Cardiac muscle cell (in vitro differentiated cells and primary cell): Measurements from ENCODE around the gene GOLIM4. TPM values are rescaled to one million over a fixed set of nuclear protein-coding genes. Genes with fewer than 3 reads are reported as not detected.
A peak's percentile ranks its signal among the peaks of the same experiment; 100 is the strongest.

Experiments
- DNase-seq, 2 donors: peaks; one replicate each; pipeline versions ENCODE4 v3.0.0 to v3.0.0-alpha.2; 2010 to 2017; ENCODE audit warnings: low read depth in 1 of 2, low spot score in 1 of 2
- H3K27ac ChIP-seq: fragments of 200-600 bp; sonication (generic); 2 replicates; pipeline ENCODE4 v1.5.1; 2016
- H3K27me3 ChIP-seq: fragments of 200-600 bp; sonication (generic); 2 replicates; pipeline ENCODE4 v1.6.0; 2016; ENCODE audit warnings: control low read depth
- H3K36me3 ChIP-seq: fragments of 200-600 bp; sonication (generic); 2 replicates; pipeline ENCODE4 v1.5.1; 2016; ENCODE audit warnings: control low read depth
- H3K4me1 ChIP-seq: fragments of 200-600 bp; sonication (generic); 2 replicates; pipeline ENCODE4 v1.8.1; 2017; ENCODE audit warnings: low read depth, mild to moderate bottlenecking, mixed run types
- H3K4me3 ChIP-seq: fragments of 200-600 bp; sonication (generic); 2 replicates; pipeline ENCODE4 v1.5.1; 2016; ENCODE audit warnings: mild to moderate bottlenecking
- H3K9me3 ChIP-seq: fragments of 200-600 bp; sonication (generic); 2 replicates; pipeline ENCODE4 v1.5.1; 2017; ENCODE audit warnings: low read depth, mild to moderate bottlenecking, control low read depth
- CTCF ChIP-seq: IDR thresholded peaks from 2 replicates; pipeline ENCODE4 v1.5.1; 2012; ENCODE audit warnings: low read depth, mild to moderate bottlenecking, low read length
- polyA plus RNA-seq: library from polyadenylated mRNA; unstranded; fragments of >200 nt; fragmentation: Nextera tagmentation; extraction: Ambion mirVana; gene quantifications from 2 replicates; pipeline ENCODE4 v1.2.1, GENCODE V29; 2016
- total RNA-seq: library from RNA; depleted of rRNA; stranded (reverse); fragments of >200 nt; gene quantifications from 2 replicates; pipeline ENCODE4 v1.2.3, GENCODE V29; 2016

GOLIM4 gene
- total and polyA plus RNA-seq, 2 experiments from 2014 or later: 61.9 to 210 TPM

- no peak for DNase-seq
- Histone ChIP-seq H3K36me3 (peaks cover 4% of the 10 kb centered on the region), H3K9me3 (no peaks in the 10 kb centered on the region), H3K27me3 (no peaks in the 10 kb centered on the region), H3K27ac (no peak overlapping the region), H3K4me3 (no peak overlapping the region), H3K4me1 (no peaks in the 10 kb centered on the region)
- TF ChIP-seq CTCF: no peak
Observed at GRCh38 chr3:168003911-168004310, 91.8 kb downstream of the GOLIM4 start.

GRCh38 chr3:168002786-168003368, 92.8 kb downstream of the GOLIM4 start:
- H3K27ac ChIP-seq: no peak overlapping the region
- no peak for TF ChIP-seq CTCF
- H3K4me3 ChIP-seq: no peak overlapping the region
- H3K4me1 ChIP-seq: no peaks in the 10 kb centered on the region
- no peaks in the 10 kb centered on the region for H3K36me3 ChIP-seq
- no peaks in the 10 kb centered on the region for H3K27me3 ChIP-seq
- no peaks in the 10 kb centered on the region for H3K9me3 ChIP-seq
- DNase-seq: peak in 1 of 2 donors; percentile 43

- H3K36me3 ChIP-seq: no peaks in the 10 kb centered on the region
- no peaks in the 10 kb centered on the region for H3K4me1 ChIP-seq
- no peak overlapping the region for H3K27ac ChIP-seq
- no peak for DNase-seq
- TF ChIP-seq CTCF: no peak
- H3K27me3 ChIP-seq: no peaks in the 10 kb centered on the region
- no peaks in the 10 kb centered on the region for H3K9me3 ChIP-seq
- H3K4me3 ChIP-seq: no peak overlapping the region
Observed at GRCh38 chr3:168001244-168001643, 94.5 kb downstream of the GOLIM4 start.

- H3K27ac ChIP-seq: no peak overlapping the region
- no peaks in the 10 kb centered on the region for H3K9me3 ChIP-seq
- no peaks in the 10 kb centered on the region for H3K4me1 ChIP-seq
- no peak for TF ChIP-seq CTCF
- no peaks in the 10 kb centered on the region for H3K27me3 ChIP-seq
- no peaks in the 10 kb centered on the region for H3K36me3 ChIP-seq
- DNase-seq: no peak
- H3K4me3 ChIP-seq: no peak overlapping the region
Observed at GRCh38 chr3:167998253-167998652, 97.5 kb downstream of the GOLIM4 start.

- TF ChIP-seq CTCF: no peak
- no peak for DNase-seq
- no peaks in the 10 kb centered on the region for H3K9me3 ChIP-seq
- H3K36me3 ChIP-seq: no peaks in the 10 kb centered on the region
- no peaks in the 10 kb centered on the region for H3K4me1 ChIP-seq
- H3K27ac ChIP-seq: no peak overlapping the region
- H3K4me3 ChIP-seq: no peak overlapping the region
- H3K27me3 ChIP-seq: no peaks in the 10 kb centered on the region
Observed at GRCh38 chr3:167996514-167996913, 99.2 kb downstream of the GOLIM4 start.
